HEK293 (cell line): Measurements from ENCODE around the gene SLC39A13.

Source experiments
- BCL11A ChIP-seq: fragments of 450-650 bp; formaldehyde crosslinking; IDR thresholded peaks from 2 replicates; pipeline ENCODE4 v1.5.1; 2016; ENCODE audit warnings: low read depth, missing biosample characterization, missing genetic modification characterization
- IKZF3 ChIP-seq: fragments of 450-650 bp; IDR thresholded peaks from 2 replicates; pipeline ENCODE4 v1.5.0; 2018; ENCODE audit warnings: missing biosample characterization, mild to moderate bottlenecking, missing genetic modification characterization, moderate library complexity
- INSM2 ChIP-seq: fragments of 450-650 bp; formaldehyde crosslinking; IDR thresholded peaks from 2 replicates; pipeline ENCODE4 v1.5.1; 2016; ENCODE audit warnings: missing biosample characterization, missing genetic modification characterization
- KLF8 ChIP-seq: fragments of 450-650 bp; formaldehyde crosslinking; IDR thresholded peaks from 2 replicates; pipeline ENCODE4 v1.5.1; 2016; ENCODE audit warnings: missing biosample characterization, missing genetic modification characterization
- MYNN ChIP-seq: fragments of 450-650 bp; formaldehyde crosslinking; IDR thresholded peaks from 2 replicates; pipeline ENCODE4 v1.5.1; 2016; ENCODE audit warnings: missing biosample characterization, missing genetic modification characterization, borderline replicate concordance
- MZF1 ChIP-seq: fragments of 450-650 bp; formaldehyde crosslinking; IDR thresholded peaks from 2 replicates; pipeline ENCODE4 v1.5.1; 2017; ENCODE audit warnings: missing biosample characterization, missing genetic modification characterization, borderline replicate concordance
- YY2 ChIP-seq: fragments of 450-650 bp; formaldehyde crosslinking; IDR thresholded peaks from 2 replicates; pipeline ENCODE4 v1.5.1; 2016; ENCODE audit warnings: missing biosample characterization, missing genetic modification characterization
- ZBTB10 ChIP-seq: fragments of 450-650 bp; formaldehyde crosslinking; IDR thresholded peaks from 2 replicates; pipeline ENCODE4 v1.5.1; 2016; ENCODE audit warnings: missing biosample characterization, missing genetic modification characterization
- ZBTB21 ChIP-seq: fragments of 450-650 bp; formaldehyde crosslinking; IDR thresholded peaks from 2 replicates; pipeline ENCODE4 v1.5.1; 2017; ENCODE audit warnings: missing biosample characterization, missing genetic modification characterization
- ZBTB49 ChIP-seq: fragments of 450-650 bp; formaldehyde crosslinking; IDR thresholded peaks from 2 replicates; pipeline ENCODE4 v1.5.1; 2016; ENCODE audit warnings: missing biosample characterization, missing genetic modification characterization, low read depth
- ZFHX2 ChIP-seq: fragments of 450-650 bp; formaldehyde crosslinking; conservative IDR thresholded peaks from 2 replicates; pipeline ENCODE4 v1.5.1; 2016; ENCODE audit warnings: missing biosample characterization, missing genetic modification characterization
- ZFP69B ChIP-seq: fragments of 450-650 bp; formaldehyde crosslinking; IDR thresholded peaks from 2 replicates; pipeline ENCODE4 v1.5.1; 2016; ENCODE audit warnings: missing biosample characterization, missing genetic modification characterization
- ZNF211 ChIP-seq: fragments of 450-650 bp; formaldehyde crosslinking; IDR thresholded peaks from 2 replicates; pipeline ENCODE4 v1.5.1; 2016; ENCODE audit warnings: low read depth, missing biosample characterization, missing genetic modification characterization
- ZNF221 ChIP-seq: fragments of 450-650 bp; formaldehyde crosslinking; IDR thresholded peaks from 2 replicates; pipeline ENCODE4 v1.5.1; 2017; ENCODE audit warnings: missing biosample characterization, missing genetic modification characterization, borderline replicate concordance
- ZNF24 ChIP-seq: fragments of 450-650 bp; formaldehyde crosslinking; IDR thresholded peaks from 2 replicates; pipeline ENCODE4 v1.5.1; 2016; ENCODE audit warnings: missing biosample characterization, missing genetic modification characterization
- ZNF266 ChIP-seq: fragments of 450-650 bp; formaldehyde crosslinking; IDR thresholded peaks from 2 replicates; pipeline ENCODE4 v1.5.1; 2016; ENCODE audit warnings: missing biosample characterization, missing genetic modification characterization, low read depth
- ZNF274 ChIP-seq, 2 experiments: fragments of 200-500 bp in 1 of 2; fragments of 450-650 bp in 1 of 2; sonication (Bioruptor generic) in 1 of 2; formaldehyde crosslinking in 1 of 2; IDR thresholded peaks; 2 replicates each; pipeline versions ENCODE4 v1.5.1 to v1.6.1; 2014 to 2016; ENCODE audit warnings: borderline replicate concordance in 1 of 2, inconsistent platforms in 1 of 2, low read length in 1 of 2, missing biosample characterization in 1 of 2, missing genetic modification characterization in 1 of 2
- ZNF302 ChIP-seq: fragments of 450-650 bp; formaldehyde crosslinking; IDR thresholded peaks from 2 replicates; pipeline ENCODE4 v1.5.1; 2016; ENCODE audit warnings: missing biosample characterization, missing genetic modification characterization, low read depth
- ZNF311 ChIP-seq: fragments of 450-650 bp; formaldehyde crosslinking; IDR thresholded peaks from 2 replicates; pipeline ENCODE4 v1.5.1; 2017; ENCODE audit warnings: missing biosample characterization, missing genetic modification characterization, borderline replicate concordance
- ZNF394 ChIP-seq: fragments of 450-650 bp; formaldehyde crosslinking; IDR thresholded peaks from 2 replicates; pipeline ENCODE4 v1.5.1; 2016; ENCODE audit warnings: missing biosample characterization, missing genetic modification characterization, mild to moderate bottlenecking, moderate library complexity, borderline replicate concordance
- ZNF426 ChIP-seq: fragments of 450-650 bp; formaldehyde crosslinking; IDR thresholded peaks from 2 replicates; pipeline ENCODE4 v1.5.1; 2017; ENCODE audit warnings: missing biosample characterization, missing genetic modification characterization, mild to moderate bottlenecking, inconsistent platforms, moderate library complexity
- ZNF433 ChIP-seq: fragments of 450-650 bp; formaldehyde crosslinking; IDR thresholded peaks from 2 replicates; pipeline ENCODE4 v1.5.1; 2016; ENCODE audit warnings: missing biosample characterization, missing genetic modification characterization, low read depth
- ZNF501 ChIP-seq: fragments of 450-650 bp; formaldehyde crosslinking; IDR thresholded peaks from 2 replicates; pipeline ENCODE4 v1.5.1; 2016; ENCODE audit warnings: missing biosample characterization, missing genetic modification characterization
- ZNF510 ChIP-seq: fragments of 450-650 bp; formaldehyde crosslinking; IDR thresholded peaks from 2 replicates; pipeline ENCODE4 v1.5.1; 2018; ENCODE audit warnings: mild to moderate bottlenecking, missing genetic modification characterization, missing biosample characterization; ENCODE audit not compliant: insufficient replicate concordance
- ZNF530 ChIP-seq: fragments of 450-650 bp; formaldehyde crosslinking; IDR thresholded peaks from 2 replicates; pipeline ENCODE4 v1.5.1; 2016; ENCODE audit warnings: low read depth, missing biosample characterization, missing genetic modification characterization
- ZNF571 ChIP-seq: fragments of 450-650 bp; formaldehyde crosslinking; IDR thresholded peaks from 2 replicates; pipeline ENCODE4 v1.5.0; 2017; ENCODE audit warnings: missing biosample characterization, missing genetic modification characterization
- ZNF580 ChIP-seq: fragments of 450-650 bp; formaldehyde crosslinking; IDR thresholded peaks from 2 replicates; pipeline ENCODE4 v1.5.1; 2016; ENCODE audit warnings: missing biosample characterization, missing genetic modification characterization
- TF ChIP-seq, protein P1 (sequence below): fragments of 450-650 bp; formaldehyde crosslinking; IDR thresholded peaks from 2 replicates; pipeline ENCODE4 v1.5.1; 2016; ENCODE audit warnings: missing biosample characterization, missing genetic modification characterization
- TF ChIP-seq, protein P2 (sequence below): fragments of 450-650 bp; formaldehyde crosslinking; IDR thresholded peaks from 2 replicates; pipeline ENCODE4 v1.5.1; 2016; ENCODE audit warnings: missing biosample characterization, missing genetic modification characterization

Gene SLC39A13

DNA sequence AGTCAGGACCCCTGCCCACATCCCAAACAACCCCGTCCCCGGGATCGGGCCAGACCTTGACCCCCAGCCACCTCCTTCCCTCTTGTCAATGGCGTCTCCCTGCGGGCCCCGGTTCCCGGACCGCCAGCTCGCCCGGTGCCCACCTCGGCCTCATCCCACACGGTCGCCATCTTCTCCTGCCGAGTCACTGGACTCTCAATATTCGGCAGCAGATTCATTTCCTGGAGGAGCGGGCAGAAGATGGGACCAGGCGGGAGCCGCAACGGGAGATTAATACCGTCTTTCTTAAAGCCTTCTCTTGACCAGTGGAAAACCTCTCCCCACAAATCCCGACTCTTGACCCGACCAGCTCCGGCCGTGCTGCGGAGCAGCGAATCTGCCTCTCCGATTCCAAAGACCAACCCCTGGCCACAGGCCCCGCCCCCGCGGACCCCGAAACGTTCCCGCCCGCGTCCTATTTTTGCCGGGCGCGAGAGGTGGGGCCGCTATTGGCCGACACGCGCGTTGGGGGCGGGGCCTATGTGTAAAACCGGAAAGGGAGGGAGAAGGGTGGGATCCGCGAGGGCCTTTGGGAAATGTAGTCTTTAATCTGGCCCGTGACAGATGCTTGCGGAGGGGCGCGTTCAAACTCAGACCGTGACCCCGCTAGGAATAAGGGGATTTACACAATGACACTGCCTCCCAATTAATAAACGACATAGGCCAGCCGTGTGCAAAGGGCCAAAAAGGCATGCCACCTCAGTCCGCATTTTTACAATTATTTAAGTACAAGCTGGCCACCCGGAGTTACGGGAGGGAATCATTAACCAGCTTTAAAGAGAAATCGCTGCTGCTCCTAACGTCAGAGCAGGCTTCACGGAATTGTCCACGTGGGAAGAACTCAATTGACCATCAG lies 17.9 kb downstream of the SLC39A13 start, which contains the start of gene PSMC3 (continued):
- TF ChIP-seq ZBTB49 (tag by site-specific recombination) (no peak), ZNF501 (tag by site-specific recombination) (peak; percentile 80), ZNF274 (IDR thresholded peaks at IDR 0.05; ENCODE audit: low read length) (no peak), ZNF274 (tag by site-specific recombination; IDR thresholded peaks at IDR 0.05; ENCODE audit: borderline replicate concordance) (no peak), MYNN (tag by site-specific recombination) (no peak), ZNF580 (tag by site-specific recombination) (peak; percentile 85), ZNF211 (tag by site-specific recombination) (no peak), ZBTB10 (peak; percentile 97), ZNF433 (no peak), ZNF426 (tag by site-specific recombination) (no peak), INSM2 (tag by site-specific recombination) (peak; percentile 71), ZNF302 (tag by site-specific recombination) (no peak), KLF8 (tag by site-specific recombination) (peak; percentile 95), ZFP69B (0 out of 2 replicates have a peak, but pooled peaks have one; percentile 35), ZNF571 (tag by site-specific recombination) (no peak), YY2 (tag by site-specific recombination) (peak; percentile 93), ZNF266 (no peak), ZBTB21 (tag by site-specific recombination) (no peak; the same call in 1 of the 2 replicates), ZNF530 (no peak), ZFHX2 (tag by site-specific recombination) (peak; percentile 84), MZF1 (tag by site-specific recombination) (no peak), ZNF510 (tag by site-specific recombination) (no peak), ZNF221 (tag by site-specific recombination) (no peak), ZNF311 (tag by site-specific recombination) (no peak), ZNF394 (tag by site-specific recombination) (no peak), IKZF3 (no peak), BCL11A (tag by site-specific recombination) (0 out of 2 replicates have a peak, but pooled peaks have one; percentile 28), ZNF24 (tag by site-specific recombination) (peak; percentile 51; the same call in 1 of the 2 replicates)
- TF ChIP-seq, protein P1, sequence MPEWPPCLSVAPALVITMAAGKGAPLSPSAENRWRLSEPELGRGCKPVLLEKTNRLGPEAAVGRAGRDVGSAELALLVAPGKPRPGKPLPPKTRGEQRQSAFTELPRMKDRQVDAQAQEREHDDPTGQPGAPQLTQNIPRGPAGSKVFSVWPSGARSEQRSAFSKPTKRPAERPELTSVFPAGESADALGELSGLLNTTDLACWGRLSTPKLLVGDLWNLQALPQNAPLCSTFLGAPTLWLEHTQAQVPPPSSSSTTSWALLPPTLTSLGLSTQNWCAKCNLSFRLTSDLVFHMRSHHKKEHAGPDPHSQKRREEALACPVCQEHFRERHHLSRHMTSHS (tag by site-specific recombination), result no peak
- TF ChIP-seq, protein P2, sequence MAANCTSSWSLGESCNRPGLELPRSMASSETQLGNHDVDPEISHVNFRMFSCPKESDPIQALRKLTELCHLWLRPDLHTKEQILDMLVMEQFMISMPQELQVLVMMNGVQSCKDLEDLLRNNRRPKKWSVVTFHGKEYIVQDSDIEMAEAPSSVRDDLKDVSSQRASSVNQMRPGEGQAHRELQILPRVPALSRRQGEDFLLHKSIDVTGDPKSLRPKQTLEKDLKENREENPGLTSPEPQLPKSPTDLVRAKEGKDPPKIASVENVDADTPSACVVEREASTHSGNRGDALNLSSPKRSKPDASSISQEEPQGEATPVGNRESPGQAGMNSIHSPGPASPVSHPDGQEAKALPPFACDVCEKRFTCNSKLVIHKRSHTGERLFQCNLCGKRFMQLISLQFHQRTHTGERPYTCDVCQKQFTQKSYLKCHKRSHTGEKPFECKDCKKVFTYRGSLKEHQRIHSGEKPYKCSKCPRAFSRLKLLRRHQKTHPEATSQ, result no peak
